BJ (cell line): Measurements from ENCODE around the gene PIAS1. TPM values are rescaled to one million over a fixed set of nuclear protein-coding genes. Genes with fewer than 3 reads are reported as not detected.

Experiments
- CTCF ChIA-PET: fragments of 350-600 bp; formaldehyde crosslinking; extraction: SDS; loops from one replicate; lab custom pipeline; 2021; ENCODE audit warnings: antibody characterized with exemption, inconsistent platforms; lab: Yijun Ruan, JAX
- POLR2A ChIA-PET: fragments of 300-600 bp; sonication (Branson Sonifier 250); formaldehyde crosslinking; extraction: SDS; loops from one replicate; lab custom pipeline; 2021; ENCODE audit warnings: antibody characterized with exemption; lab: Charles Lee
- DNase-seq: peaks from one replicate; pipeline ENCODE4 v3.0.0-alpha.2; 2011; ENCODE audit warnings: low read depth
- H3K27me3 ChIP-seq: 2 replicates; pipeline ENCODE4 v1.6.0; 2011; ENCODE audit warnings: low read length; ENCODE audit not compliant: control insufficient read depth, insufficient read depth
- H3K36me3 ChIP-seq: 2 replicates; pipeline ENCODE4 v1.5.1; 2011; ENCODE audit warnings: low read length; ENCODE audit not compliant: control insufficient read depth, insufficient read depth
- H3K4me3 ChIP-seq: 2 replicates; pipeline ENCODE4 v1.5.1; 2011; ENCODE audit warnings: low read depth, mild to moderate bottlenecking, control low read depth, low read length
- polyA plus RNA-seq: library from polyadenylated mRNA; depleted of rRNA; stranded (reverse); fragments of >200 nt; gene quantifications from 2 replicates; pipeline ENCODE4 v1.2.3, GENCODE V29; 2011
- TF ChIP-seq, protein P1 (sequence below): IDR thresholded peaks from 2 replicates; pipeline ENCODE4 v1.5.1; 2011; ENCODE audit warnings: low read depth, mild to moderate bottlenecking, control low read depth, inconsistent platforms, low read length, moderate library complexity; ENCODE audit not compliant: insufficient read depth

Gene PIAS1
- polyA plus RNA-seq, 1 experiment = 37.4 TPM

DNA sequence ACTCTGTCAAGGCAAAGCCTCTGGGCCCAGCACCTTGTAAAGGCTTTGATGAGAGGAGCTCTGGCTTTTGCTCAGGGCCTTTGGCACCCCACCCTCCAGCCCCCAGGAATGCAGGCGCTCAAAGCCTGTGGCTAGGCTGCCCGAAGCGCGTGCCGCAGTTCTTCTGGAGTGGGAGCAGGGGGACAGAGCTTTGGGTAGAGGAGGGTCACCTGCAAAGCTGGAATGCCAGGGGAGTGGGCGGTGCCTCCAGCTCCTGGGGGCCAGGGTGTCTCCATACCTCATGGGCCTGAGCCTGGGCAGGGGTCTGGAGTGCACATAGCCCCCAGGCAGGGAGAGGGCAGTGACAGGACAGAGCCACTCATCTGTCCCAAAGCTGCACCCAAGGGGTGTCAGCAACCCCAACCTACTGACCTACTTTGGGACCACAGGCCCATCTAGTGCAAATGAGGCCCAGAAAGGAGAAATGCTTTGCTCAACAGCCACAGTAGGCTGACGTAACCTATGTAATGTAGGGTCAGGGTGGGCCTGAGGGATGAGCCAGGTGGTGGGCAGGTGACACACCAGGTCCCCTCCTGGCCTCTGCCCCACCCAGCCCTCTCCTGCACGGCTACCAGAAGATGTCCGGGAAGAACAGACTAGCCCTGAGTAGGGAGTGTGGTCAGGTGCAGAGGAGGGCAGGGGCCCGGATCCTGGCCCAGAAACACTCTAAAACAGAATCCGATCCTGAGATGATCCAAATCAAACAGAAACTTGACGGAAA, 153.2 kb downstream of the PIAS1 start:
- H3K27me3 ChIP-seq = no peaks in the 10 kb centered on the region
- ChIA-PET CTCF (no interaction called here), POLR2A (no interaction called here)
- TF ChIP-seq, protein P1, sequence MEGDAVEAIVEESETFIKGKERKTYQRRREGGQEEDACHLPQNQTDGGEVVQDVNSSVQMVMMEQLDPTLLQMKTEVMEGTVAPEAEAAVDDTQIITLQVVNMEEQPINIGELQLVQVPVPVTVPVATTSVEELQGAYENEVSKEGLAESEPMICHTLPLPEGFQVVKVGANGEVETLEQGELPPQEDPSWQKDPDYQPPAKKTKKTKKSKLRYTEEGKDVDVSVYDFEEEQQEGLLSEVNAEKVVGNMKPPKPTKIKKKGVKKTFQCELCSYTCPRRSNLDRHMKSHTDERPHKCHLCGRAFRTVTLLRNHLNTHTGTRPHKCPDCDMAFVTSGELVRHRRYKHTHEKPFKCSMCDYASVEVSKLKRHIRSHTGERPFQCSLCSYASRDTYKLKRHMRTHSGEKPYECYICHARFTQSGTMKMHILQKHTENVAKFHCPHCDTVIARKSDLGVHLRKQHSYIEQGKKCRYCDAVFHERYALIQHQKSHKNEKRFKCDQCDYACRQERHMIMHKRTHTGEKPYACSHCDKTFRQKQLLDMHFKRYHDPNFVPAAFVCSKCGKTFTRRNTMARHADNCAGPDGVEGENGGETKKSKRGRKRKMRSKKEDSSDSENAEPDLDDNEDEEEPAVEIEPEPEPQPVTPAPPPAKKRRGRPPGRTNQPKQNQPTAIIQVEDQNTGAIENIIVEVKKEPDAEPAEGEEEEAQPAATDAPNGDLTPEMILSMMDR = no peak
- no peak for DNase-seq
- H3K36me3 ChIP-seq = peaks cover 1% of the 10 kb centered on the region; the same call in 1 of the 2 replicates
- H3K4me3 ChIP-seq = no peak overlapping the region

DNA sequence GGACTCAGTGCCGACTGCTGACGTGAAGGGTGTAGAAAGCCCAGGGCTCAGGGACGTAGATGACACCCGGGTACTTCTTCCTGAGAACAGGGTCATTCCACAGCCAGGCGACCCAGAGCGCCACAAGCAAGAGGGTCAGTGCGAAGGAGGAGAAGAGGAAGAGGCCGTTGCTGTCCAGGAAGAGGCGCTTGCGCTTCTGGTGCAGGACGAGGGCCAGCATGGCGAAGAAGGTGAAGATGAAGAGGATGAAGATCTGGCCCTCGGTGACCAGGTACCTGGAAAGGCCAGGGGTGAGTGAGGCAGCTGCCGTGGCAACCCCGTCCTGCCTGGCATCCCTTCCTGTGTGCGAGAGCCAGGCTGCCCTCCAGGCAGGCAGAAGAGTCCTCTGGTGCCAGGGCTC, 154.0 kb downstream of the PIAS1 start:
- Histone ChIP-seq H3K27me3 (no peaks in the 10 kb centered on the region), H3K36me3 (peaks cover 1% of the 10 kb centered on the region; the same call in 1 of the 2 replicates), H3K4me3 (no peak overlapping the region)
- TF ChIP-seq, protein P1 = no peak
- ChIA-PET POLR2A (no interaction called here), CTCF (no interaction called here)
- no peak for DNase-seq

- Histone ChIP-seq H3K36me3 (peaks cover 1% of the 10 kb centered on the region; the same call in 1 of the 2 replicates), H3K27me3 (no peaks in the 10 kb centered on the region), H3K4me3 (no peak overlapping the region)
- POLR2A ChIA-PET = no interaction called here
- CTCF ChIA-PET = interaction anchor here (2.4 kb wide), 1 partner anchor 15 kb away, joined by 14 read pairs; no protein-coding TSS in a partner anchor
- no peak for DNase-seq
- TF ChIP-seq, protein P1 = no peak
Observed at GRCh38 chr15:68208636-68209240, 154.6 kb downstream of the PIAS1 start.

- Histone ChIP-seq H3K36me3 (peaks cover 1% of the 10 kb centered on the region; the same call in 1 of the 2 replicates), H3K27me3 (no peaks in the 10 kb centered on the region), H3K4me3 (no peak overlapping the region)
- no peak for DNase-seq
- TF ChIP-seq, protein P1 = no peak
- ChIA-PET POLR2A (no interaction called here), CTCF (interaction anchor here (2.4 kb wide), 1 partner anchor 15 kb away, joined by 14 read pairs; no protein-coding TSS in a partner anchor)
Observed at GRCh38 chr15:68209272-68209671, 155.2 kb downstream of the PIAS1 start.

- CTCF ChIA-PET = interaction anchor here (0.9 to 2.8 kb wide), 8 partner anchors 9 to 362 kb away, joined by 3 to 22 read pairs (median 10); no protein-coding TSS in a partner anchor
- no peak overlapping the region for H3K4me3 ChIP-seq
- no peaks in the 10 kb centered on the region for H3K27me3 ChIP-seq
- TF ChIP-seq, protein P1 = no peak
- H3K36me3 ChIP-seq = peaks cover 1% of the 10 kb centered on the region; the same call in 1 of the 2 replicates
- POLR2A ChIA-PET = no interaction called here
- no peak for DNase-seq
Observed at GRCh38 chr15:68209735-68210408, 155.8 kb downstream of the PIAS1 start.
